ENCODE results near the gene DLEC1.
"Not testable (repeated sequence)": the region's sequence is repeated elsewhere in the genome, so short reads cannot be mapped to it uniquely, and the experiment has no call there.

The DLEC1 gene

DNA sequence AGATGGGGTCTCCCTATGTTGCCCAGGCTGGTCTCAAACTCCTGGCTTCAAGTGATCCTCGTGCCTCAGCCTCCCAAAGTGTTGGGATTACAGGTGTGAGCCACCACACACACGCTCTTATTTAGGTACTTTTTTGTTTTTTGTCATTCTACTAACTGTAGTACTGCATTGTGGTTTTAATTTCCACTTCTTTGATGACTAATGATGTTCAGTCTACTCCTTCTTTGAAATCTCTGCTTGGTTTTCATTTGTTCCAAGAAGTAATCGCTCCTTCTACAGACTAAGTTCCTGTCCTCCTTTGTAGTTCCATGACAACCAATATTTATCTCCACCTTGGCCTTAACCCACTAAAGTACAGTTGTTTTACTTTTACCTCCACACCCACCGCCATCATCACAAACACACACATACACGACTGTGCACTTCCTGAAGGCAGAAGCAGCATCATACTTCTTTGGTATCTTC, 529 bp upstream of the DLEC1 start:
- DNase-seq = no peak

DNA sequence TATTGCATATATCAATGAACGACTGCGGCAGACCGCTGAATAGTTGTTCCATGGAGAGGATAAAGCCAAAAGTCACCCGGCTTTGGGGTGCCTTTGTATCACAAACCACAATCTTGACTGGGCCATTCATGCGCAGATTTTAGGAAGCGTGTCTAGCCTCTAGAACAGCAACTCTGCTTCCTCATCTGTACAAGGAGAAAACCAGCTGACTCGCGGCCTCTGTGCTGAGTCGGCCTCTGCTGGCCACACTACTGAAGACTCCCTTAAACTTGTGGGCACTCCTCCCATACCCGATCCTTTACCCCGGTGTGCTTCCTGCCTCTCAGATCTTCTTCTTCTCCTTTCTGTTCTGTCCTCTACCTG, 872 bp downstream of the DLEC1 start:
- DNase-seq = peak; percentile 89

DNA sequence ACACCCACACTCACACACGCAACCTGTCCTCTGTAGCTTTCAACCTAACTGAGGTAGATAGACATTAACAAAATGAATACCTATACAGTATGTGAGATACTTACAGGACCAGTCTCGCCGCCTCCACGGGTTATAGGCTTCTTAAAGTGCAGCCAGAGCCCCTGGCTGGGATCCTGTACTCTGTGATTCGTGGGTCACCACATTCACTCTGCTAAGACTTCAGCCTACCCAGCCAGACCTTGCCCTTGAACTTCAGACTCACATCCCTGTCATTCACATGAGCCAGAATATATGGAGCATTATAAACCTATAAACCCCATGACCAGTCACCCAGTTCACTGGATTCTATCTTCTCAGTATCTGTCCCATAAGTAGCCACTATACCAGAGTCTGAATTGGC, 1.4 kb downstream of the DLEC1 start:
- no peak for DNase-seq

DNA sequence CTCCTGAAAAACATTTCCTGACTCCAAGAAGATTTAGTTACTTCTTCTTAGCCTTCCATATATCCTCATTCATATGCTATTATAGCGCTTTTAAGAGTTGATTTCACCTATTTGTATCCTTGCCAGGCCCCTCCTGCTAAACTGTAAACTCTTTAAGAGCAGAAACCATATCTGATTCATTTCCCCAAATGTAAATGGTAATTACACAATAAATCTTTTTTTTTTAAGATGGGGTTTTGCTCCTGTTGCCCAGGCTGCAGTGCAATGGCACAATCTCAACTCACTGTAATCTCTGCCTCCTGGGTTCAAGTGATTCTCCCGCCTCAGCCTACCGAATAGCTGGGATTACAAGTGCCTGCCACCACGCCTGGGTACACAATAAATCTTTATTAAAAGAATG, 4.5 kb downstream of the DLEC1 start:
- DNase-seq = peak; percentile 7 to 75

DNA sequence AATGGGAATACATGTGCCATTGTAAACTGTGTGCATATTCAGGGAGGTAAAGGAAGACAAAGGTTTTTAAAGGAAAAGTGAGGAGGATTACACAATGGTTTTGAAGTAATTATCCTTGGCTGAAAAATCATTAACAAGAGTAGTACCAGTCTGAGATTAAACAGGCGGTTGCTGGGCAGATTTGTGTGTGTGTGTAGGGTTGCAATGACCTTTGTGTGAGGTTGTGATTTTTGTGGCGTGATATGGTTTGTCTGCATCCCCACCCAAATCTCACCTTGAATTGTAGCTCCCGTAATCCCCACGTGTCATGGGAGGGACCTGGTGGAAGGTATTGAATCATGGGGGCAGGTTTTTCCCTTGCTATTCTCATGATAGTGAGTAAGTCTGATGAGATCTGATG, 7.0 kb downstream of the DLEC1 start:
- DNase-seq = no peak

DNA sequence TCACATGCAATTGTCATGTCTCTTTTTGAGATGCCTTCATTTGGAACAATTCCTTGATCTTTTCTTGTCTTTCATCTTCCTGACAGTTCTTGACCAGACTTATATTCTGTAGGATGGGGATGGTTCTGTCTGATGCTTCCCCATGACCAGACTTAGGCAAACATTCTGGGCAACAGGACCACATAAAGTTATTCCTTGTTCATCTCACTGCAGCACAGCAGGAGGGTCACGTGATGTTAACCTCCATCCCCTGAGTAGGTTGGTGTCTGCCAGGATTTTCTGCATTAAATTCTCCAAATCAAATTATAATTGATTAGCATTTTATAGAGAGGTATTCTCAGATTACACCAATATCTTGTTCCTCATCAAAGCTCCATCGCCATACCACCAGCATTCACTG, 7.8 kb downstream of the DLEC1 start:
- DNase-seq = no peak

DNA sequence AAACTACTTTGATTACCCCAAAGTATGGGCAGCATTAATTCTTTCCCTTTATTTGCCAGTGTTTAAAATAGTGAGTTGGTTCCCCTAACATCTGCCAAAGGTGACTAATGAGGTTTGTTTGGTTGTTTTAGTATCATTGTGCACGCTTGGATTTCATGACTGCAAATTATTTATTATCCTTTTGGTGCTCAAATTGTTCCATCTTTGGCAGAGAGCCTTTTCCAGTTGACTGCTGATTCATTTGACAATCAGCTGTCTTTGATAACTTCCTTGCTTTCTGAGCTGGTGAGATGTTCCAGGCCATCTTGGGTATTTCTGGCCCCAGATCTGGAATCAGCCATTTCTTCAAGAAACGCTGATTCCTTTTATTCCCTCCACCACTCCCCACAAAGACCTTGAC, 8.9 kb downstream of the DLEC1 start:
- DNase-seq = no peak

DNA sequence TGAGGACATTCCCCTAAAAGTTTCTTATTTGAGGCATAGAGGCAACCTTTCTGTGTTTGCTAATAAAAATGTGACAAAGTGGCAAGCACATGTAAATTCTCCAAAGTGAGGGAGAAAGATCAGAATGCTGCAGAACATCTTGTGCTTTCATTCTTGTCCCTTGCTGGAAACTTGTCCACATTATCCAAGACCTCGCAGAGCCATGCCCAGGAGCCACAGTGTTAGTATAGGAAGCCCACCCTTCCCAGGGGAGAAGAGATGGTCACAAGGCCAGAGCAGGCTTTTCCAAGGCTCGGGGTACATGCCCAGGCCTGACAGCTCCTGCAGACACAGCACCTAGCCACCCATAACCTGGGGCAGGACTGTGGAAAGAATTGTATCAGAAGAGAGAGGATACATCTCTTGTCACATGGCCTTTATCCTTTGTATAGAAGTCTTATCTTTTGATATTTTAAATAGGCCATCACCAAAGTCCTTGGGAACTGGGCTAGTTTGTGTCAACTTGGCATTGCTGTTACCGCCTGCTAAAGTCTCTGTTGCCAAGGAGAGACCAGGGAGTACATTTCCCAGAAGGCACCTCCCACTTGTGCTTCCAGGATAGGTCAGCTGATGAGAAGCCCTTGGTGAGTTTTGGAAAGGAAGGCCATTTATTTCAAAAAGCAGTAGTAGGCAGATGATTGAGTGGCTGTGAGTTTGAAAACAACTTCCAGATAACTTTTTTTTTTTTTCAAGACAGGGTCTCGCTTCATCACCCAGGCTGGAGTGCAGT, 10.5 kb downstream of the DLEC1 start:
- no peak for DNase-seq

DNA sequence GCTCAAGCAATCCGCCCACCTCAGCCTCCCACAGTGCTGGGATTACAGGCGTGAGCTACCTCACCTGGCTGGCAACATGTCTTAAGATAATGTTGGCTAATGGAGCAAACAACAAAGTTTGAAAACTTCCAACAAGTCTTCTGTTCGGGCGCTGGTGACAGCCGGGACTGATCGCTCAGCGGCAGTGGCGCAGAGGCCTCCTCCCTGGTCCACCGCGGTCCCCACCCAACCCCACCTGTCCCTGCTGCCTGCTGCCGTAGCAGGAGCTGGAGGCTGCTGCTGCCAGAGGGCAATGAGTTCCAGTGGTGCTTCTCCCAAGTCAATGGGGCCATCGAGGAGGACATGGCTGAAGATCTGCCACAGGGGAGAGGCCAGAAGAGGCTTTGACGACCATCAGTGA, 12.1 kb downstream of the DLEC1 start:
- DNase-seq = no peak

DNA sequence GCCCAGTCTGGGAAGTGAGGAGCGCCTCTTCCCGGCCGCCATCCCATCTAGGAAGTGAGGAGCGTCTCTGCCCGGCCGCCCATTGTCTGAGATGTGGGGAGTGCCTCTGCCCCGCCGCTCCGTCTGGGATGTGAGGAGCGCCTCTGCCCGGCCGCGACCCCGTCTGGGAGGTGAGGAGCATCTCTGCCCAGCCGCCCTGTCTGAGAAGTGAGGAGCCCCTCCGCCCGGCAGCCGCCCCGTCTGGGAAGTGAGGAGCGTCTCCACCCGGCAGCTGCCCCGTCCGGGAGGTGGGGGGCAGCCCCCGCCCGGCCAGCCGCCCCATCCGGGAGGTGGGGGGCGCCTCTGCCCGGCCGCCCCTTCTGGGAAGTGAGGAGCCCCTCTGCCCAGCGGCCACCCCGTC, 14.3 kb downstream of the DLEC1 start:
- DNase-seq = not testable (repeated sequence)

DNA sequence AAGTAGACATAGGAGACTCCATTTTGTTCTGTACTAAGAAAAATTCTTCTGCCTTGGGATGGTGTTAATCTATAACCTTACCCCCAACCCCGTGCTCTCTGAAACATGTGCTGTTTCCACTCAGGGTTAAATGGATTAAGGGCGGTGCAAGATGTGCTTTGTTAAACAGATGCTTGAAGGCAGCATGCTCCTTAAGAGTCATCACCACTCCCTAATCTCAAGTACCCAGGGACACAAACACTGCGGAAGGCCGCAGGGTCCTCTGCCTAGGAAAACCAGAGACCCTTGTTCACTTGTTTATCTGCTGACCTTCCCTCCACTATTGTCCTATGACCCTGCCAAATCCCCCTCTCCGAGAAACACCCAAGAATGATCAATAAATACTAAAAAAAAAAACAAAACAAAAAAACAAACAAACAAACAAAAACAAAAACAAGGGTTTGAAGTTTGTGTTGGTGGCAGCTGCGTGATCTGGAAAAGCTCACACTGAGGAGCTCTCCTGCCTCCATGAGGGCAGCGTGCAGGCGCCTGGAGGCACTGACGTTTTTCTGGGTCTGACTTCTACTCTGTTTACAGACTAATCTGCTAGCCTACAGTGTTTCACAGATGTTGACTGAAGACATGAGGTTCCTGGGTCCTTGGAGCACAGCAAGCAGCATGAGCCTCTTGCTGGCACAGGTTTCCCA, 14.9 kb downstream of the DLEC1 start:
- DNase-seq = not testable (repeated sequence)

DNA sequence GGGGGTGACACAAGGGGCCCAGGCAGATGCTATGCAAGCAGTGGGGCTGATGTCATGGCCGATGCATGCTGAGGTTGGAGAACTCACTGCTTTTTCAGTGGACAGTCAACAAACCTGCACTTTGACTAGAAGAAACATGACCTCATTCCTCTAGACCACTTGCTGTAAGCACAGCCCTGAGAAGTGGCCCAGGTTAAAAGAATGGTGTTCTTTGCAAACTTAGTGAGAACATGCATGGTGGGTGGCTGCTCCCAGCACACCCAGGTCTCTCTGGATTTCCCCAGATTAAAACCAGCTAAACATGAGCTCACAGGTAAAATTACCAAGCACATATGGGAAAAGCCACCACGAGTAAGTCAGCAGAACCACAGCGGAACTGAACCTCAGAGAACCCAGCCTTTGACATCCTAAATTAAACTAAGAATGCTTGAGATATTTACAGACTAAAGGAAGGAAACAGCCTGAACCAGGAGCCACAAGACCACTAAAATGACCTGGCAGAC, 15.5 kb downstream of the DLEC1 start:
- DNase-seq = no peak

DNA sequence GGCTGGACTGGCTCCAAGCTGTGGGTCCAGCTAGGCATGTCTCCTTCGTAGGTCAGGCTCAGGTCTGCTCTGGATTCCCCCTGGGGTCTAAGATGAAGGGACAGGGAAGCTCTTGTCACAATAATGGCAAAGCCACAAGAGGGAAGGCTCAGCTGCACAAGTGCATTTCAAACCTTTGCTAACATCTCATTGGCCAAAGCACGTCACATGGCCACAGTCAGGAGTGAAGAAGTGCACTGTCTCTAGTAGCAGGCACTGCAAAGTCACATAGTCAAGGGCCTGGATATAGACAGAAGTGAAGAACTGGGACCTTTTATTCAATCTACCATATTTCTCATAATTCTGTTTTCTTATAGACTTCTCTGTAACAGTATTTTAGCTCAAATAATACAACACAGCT, 20.1 kb downstream of the DLEC1 start:
- DNase-seq = no peak

DNA sequence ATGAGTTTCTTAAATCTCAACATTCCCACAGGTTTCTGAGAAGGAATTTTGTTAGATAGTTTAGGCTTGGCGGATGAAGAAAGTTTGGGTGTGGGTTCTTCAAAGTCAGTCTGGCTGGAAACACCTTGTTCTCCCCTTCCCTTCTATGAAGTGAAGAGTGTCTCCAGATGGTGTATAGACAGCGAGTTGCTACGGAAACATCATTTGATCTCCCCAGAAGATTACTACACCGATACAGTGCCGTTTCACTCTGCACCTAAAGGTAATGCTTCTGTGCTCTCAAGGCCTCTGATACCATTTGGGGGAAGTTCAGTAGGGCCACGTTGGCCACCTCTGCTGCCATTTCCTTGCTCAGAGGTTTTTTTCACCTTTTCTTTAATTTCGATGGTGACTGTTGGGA, 20.6 kb downstream of the DLEC1 start:
- DNase-seq = no peak

DNA sequence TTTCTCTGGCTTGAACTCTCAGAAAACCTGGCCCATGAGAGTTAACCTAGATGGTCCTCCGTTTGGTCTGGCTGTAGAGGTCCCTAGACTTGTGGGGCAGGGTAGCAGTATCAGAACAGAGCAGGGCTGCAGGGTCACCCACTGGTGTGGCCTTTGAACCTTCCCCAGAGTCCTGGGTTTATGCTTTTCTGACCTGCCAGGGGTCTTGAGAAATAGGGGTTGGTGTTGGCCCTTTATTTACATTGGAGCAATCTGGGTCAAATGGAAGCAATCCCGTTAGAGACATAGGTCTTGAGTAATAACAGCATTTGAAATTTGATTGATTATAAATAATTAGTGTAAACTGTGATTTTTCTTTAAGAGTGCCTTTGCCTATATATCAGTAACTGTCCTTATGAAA, 23.8 kb downstream of the DLEC1 start:
- DNase-seq = no peak

DNA sequence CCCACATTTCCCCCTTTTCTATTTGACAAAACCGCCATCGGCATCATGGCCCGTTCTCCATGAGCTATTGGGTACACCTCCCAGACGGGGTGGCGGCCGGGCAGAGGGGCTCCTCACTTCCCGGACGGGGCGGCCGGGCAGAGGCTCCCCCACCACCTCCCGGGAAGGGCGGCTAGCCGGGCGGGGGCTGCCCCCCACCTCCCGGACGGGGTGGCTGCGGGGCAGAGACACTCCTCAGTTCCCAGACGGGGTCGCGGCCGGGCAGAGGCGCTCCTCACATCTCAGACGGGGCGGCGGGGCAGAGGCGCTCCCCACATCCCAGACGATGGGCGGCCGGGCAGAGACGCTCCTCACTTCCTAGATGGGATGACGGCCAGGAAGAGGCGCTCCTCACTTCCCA, 25.4 kb downstream of the DLEC1 start:
- DNase-seq = not testable (repeated sequence)

DNA sequence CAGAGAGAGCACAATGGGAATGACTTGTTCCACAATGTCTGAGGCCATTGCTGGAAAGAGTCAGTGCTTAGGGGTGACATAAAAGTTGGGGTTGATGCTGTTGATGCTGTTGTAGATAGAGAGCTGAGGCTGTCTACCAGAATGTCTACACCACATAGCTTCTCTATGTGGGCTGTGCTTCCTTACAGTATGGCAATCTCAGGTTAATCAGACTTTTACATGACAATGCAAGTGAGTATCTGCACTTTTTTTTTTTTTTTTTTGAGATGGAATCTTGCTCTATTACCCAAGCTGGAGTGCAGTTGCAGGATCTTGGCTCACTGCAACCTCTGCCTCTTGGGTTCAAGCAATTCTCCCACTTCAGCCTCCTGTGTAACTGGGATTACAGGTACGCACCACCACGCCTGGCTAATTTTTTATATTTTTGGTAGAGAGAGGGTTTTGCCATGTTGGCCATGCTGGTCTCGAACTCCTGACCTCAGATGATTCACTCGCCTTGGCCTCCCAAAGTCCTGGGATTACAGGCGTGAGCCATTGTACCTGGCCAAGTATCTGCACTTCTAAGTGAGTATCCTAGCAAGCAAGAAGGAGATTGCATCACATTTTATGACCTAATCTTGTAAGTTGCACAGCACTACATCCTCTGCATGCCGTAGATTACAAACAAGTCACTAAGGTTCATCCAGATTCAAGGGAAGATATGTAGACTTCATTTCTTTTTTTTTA, 28.7 kb downstream of the DLEC1 start:
- peak; percentile 29 to 49 for DNase-seq

DNA sequence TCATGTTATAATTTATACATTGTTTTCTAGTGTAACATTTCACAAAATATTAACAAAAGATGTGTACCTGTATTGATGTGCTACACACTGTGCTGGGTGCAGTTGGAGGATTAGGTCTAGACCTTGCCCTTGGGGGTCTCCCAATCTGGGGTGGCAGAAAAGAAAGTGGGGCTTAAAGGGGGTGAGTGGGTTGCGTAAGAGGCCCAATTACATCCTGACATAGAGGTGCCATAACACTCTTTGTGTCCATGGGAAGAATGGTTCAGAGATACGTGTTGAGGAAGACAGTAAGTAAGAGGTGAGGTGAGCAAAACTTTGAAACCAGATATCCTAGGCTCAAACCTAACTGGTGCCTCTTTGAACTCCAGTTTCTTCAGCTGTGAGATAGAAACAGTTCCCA, 31.0 kb downstream of the DLEC1 start:
- no peak for DNase-seq

DNA sequence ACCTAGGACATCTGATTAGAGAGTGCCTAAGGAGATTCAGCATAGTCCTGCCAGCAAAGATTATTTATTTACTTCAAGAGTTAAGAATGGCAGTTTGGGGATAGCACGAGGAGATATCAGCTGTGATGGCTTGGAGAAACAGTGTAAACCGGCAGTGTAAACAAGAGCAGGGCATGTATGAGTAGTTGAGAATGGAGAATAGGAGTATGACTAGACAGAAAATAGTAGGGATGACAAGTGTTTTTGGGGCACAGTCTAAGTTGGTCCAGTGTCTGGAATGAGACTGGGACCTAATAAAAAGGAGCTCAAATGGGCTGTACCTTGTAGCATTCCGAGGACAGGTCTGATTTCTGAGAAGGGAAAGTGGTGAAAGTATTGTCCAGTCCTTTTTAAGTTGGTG, 38.1 kb downstream of the DLEC1 start:
- DNase-seq = not testable (repeated sequence)

DNA sequence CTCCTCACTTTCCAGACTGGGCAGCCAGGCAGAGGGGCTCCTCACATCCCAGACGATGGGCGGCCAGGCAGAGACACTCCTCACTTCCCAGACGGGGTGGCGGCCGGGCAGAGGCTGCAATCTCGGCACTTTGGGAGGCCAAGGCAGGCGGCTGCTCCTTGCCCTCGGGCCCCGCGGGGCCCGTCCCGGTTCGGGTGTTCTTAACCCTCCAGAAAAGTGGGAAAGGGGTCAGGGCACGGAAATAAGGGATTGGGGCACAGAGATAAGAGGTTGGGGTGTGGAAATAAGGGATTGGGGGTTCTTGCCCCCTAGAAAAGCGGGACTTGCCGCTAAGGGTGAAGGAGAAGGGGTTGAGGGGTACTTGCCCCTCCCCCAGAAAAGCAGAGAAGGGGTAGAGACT, 43.3 kb downstream of the DLEC1 start:
- not testable (repeated sequence) for DNase-seq

DNA sequence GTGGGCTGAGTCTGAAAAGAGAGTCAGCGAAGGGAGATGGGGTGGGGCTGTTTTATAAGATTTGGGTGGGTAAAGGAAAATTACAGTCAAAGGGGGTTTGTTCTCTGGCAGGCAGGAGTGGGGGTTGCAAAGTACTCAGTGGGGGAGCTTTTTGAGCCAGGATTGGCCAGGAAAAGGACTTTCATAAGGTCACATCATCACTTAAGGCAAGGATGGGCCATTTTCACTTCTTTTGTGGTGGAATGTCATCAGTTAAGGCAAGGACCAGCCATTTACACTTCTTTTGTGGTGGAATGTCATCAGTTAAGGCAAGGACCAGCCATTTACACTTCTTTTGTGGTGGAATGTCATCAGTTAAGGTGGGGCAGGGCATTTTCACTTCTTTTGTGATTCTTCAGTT, 44.2 kb downstream of the DLEC1 start:
- not testable (repeated sequence) for DNase-seq

DNA sequence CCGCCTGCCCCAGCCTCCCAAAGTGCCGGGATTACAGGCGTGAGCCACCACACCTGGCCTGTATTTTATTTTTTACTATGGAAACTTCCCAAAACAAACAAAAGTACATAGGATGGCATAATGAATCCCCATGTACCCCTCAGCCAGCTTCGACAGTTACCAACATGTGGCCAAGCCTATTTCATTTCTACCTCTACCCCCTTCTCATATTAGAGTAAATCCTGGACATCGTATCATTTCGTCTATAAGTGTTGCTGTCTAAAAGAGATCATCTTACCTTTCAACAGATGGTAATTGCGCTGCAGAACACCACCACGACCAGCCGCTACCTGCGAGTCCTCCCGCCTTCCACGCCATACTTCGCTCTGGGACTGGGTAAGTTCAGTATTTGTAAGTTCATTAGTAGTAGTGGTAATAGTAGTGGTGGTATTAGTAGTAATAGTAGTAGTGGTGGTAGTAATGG, 44.9 kb downstream of the DLEC1 start:
- DNase-seq = no peak
